Vagina (tissue), 2 donors: ENCODE results near the gene CCNB1IP1. TPM values are rescaled to one million over a fixed set of nuclear protein-coding genes. Genes with fewer than 3 reads are reported as not detected.
A peak's percentile ranks its signal among the peaks of the same experiment; 100 is the strongest.
"Not testable (repeated sequence)": the region's sequence is repeated elsewhere in the genome, so short reads cannot be mapped to it uniquely, and the experiment has no call there.

Experiments used
- DNase-seq, 2 donors: peaks; one replicate each; pipeline ENCODE4 v3.0.0-alpha.2; 2017; ENCODE audit errors: extremely low spot score in 2 of 2
- H3K27ac ChIP-seq: fragments of 200-600 bp; sonication (generic); one replicate; pipeline ENCODE4 v1.5.1; 2019
- H3K27me3 ChIP-seq: fragments of 200-600 bp; sonication (generic); one replicate; pipeline ENCODE4 v1.5.1; 2019
- H3K36me3 ChIP-seq, 2 donors: fragments of 200-600 bp; sonication (generic); one replicate each; pipeline ENCODE4 v1.5.1; 2017 to 2019
- H3K4me1 ChIP-seq: fragments of 200-600 bp; sonication (generic); one replicate; pipeline ENCODE4 v1.5.1; 2019
- H3K4me3 ChIP-seq, 2 donors: fragments of 200-600 bp; sonication (generic); 1 replicate in 1 of 2; 2 replicates in 1 of 2; pipeline ENCODE4 v1.5.1; 2016 to 2019
- H3K9me3 ChIP-seq: fragments of 200-600 bp; sonication (generic); one replicate; pipeline ENCODE4 v1.5.1; 2019
- CTCF ChIP-seq, 3 experiments: fragments of 450-650 bp in 2 of 3; fragments of 200-600 bp in 1 of 3; sonication (generic) in 1 of 3; IDR thresholded peaks; one replicate each; pipeline ENCODE4 v1.5.1; 2017 to 2019; ENCODE audit warnings: antibody characterized with exemption in 3 of 3, mild to moderate bottlenecking in 2 of 3, moderate library complexity in 2 of 3
- POLR2A ChIP-seq, 2 donors: fragments of 450-650 bp; IDR thresholded peaks; one replicate each; pipeline ENCODE4 v1.6.1; 2017; ENCODE audit warnings: antibody characterized with exemption in 2 of 2, mild to moderate bottlenecking in 2 of 2, moderate library complexity in 2 of 2
- POLR2AphosphoS5 ChIP-seq, 2 donors: sonication (generic); formaldehyde crosslinking; IDR thresholded peaks; one replicate each; pipeline ENCODE4 v1.9.0; 2017; ENCODE audit warnings: antibody characterized with exemption in 2 of 2, mild to moderate bottlenecking in 2 of 2, low read depth in 1 of 2; ENCODE audit not compliant: insufficient read depth in 1 of 2
- intact Hi-C: fragments of 100-400 bp; cut with DNase I; formaldehyde crosslinking; loops from one replicate; pipeline ENCODE4 v1.15.1; 2023
- total RNA-seq: library from RNA; depleted of rRNA; stranded (reverse); fragments of >200 nt; gene quantifications from one replicate; pipeline ENCODE4 v1.2.3, GENCODE V29; 2016

The CCNB1IP1 gene
- total RNA-seq, 1 donor from 2014 or later = 38.5 TPM

DNA sequence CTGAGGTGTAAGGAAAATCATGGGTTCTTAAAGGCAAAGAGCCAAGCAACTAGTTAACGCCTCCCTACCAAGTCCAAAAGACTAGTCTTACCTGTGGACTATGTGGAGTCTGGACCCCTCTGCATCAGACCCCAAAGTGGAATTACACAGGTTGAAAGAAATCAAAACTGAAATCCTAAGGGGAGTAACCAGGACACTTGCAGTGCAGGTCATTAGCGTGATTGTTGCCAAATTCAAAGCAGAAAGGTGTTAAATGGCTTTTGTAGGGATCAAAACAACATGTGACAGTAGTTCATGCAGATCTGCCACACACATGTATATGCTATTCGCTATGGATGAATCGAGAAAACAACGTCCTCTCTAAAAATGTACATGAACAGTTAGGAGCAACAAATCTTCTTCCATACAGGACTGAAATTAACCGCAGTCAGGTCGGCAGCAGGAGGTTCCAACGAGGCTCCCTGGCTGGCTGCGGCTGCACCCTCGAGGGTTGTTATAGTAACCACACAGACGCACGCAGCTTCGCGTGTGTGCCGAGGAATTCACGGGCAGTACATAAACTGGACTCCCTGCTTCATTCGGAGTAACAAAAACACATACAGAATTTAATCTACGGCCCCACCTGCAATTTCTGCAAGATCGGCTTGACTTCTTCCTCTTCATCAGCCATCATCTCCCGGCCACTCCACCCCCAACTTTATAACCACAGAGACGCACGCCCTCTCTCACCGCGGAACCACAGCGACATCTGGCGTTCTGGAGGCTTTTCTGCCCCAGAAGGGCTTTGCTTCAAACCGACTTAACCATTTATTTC, 27.6 kb downstream of the CCNB1IP1 start, which contains the start of gene TTC5:
TTC5 (minus strand) TSS at position 687 of the 814 bp plus-strand sequence; CDS start at position 673, 14 bp downstream.
- Histone ChIP-seq H3K27me3 (no peaks in the 10 kb centered on the region), H3K36me3 (peaks cover 0 to 5% of the 10 kb centered on the region in 2 donors), H3K4me1 (peaks cover 24% of the 10 kb centered on the region), H3K27ac (peak within 1 kb of the TSS; percentile 24), H3K4me3 (peak within 1 kb of the TSS; percentile 73 to 81), H3K9me3 (no peaks in the 10 kb centered on the region)
- TF ChIP-seq CTCF (IDR thresholded peaks at IDR 0.05) (peak; percentile 50 to 86 (median 64)), POLR2AphosphoS5 (IDR thresholded peaks at IDR 0.05; ENCODE audit: insufficient read depth in 1 of 2, low read depth in 1 of 2) (peak; percentile 34 to 89), POLR2A (IDR thresholded peaks at IDR 0.05) (no peak)
- intact Hi-C loops = no loop called here
- DNase-seq = peak in 1 of 2 donors; percentile 86

- H3K4me1 ChIP-seq = peaks cover 24% of the 10 kb centered on the region
- H3K27me3 ChIP-seq = no peaks in the 10 kb centered on the region
- no peak overlapping the region for H3K27ac ChIP-seq
- TF ChIP-seq POLR2AphosphoS5 (IDR thresholded peaks at IDR 0.05; ENCODE audit: insufficient read depth in 1 of 2, low read depth in 1 of 2) (no peak), CTCF (IDR thresholded peaks at IDR 0.05) (no peak), POLR2A (IDR thresholded peaks at IDR 0.05) (no peak)
- H3K36me3 ChIP-seq = peaks cover 0 to 32% of the 10 kb centered on the region in 2 donors
- intact Hi-C loops = no loop called here
- H3K4me3 ChIP-seq = no peak overlapping the region
- DNase-seq = no peak
- no peaks in the 10 kb centered on the region for H3K9me3 ChIP-seq
Measured at GRCh38 chr14:20302042-20302755, 30.9 kb downstream of the CCNB1IP1 start.

DNA sequence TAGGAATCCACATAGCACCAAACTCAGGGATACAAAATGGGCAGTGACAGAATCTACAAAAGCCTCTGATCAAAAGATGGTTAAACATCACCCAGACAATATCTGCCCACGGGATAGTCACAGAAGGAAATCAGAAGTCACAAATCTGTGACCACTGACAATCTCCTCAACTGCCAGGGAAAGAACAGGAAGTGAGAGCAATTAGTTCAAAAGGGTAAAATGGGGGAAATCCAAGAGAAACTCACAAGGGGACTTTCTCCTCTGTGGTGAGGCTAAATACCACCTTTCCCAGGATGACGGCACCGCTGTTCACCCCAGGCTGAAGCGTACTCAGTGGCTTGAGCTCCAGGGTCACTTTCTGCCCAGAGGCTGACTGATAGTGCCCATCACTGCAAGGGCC, 38.0 kb downstream of the CCNB1IP1 start:
- peaks cover 0 to 69% of the 10 kb centered on the region in 2 donors for H3K36me3 ChIP-seq
- H3K4me1 ChIP-seq = no peaks in the 10 kb centered on the region
- H3K27me3 ChIP-seq = no peaks in the 10 kb centered on the region
- no peak for DNase-seq
- H3K9me3 ChIP-seq = no peaks in the 10 kb centered on the region
- intact Hi-C loops = no loop called here
- TF ChIP-seq POLR2A (IDR thresholded peaks at IDR 0.05) = no peak
- no peak for TF ChIP-seq POLR2AphosphoS5 (IDR thresholded peaks at IDR 0.05; ENCODE audit: insufficient read depth in 1 of 2, low read depth in 1 of 2)
- TF ChIP-seq CTCF (IDR thresholded peaks at IDR 0.05) = no peak
- H3K27ac ChIP-seq = no peak overlapping the region
- no peak overlapping the region for H3K4me3 ChIP-seq

GRCh38 chr14:20294636-20295035, 38.4 kb downstream of the CCNB1IP1 start:
- DNase-seq = no peak
- Histone ChIP-seq H3K36me3 (peaks cover 0 to 66% of the 10 kb centered on the region in 2 donors), H3K9me3 (no peaks in the 10 kb centered on the region), H3K4me1 (no peaks in the 10 kb centered on the region), H3K27me3 (no peaks in the 10 kb centered on the region), H3K4me3 (no peak overlapping the region), H3K27ac (no peak overlapping the region)
- intact Hi-C loops = no loop called here
- TF ChIP-seq POLR2A (IDR thresholded peaks at IDR 0.05) (no peak), POLR2AphosphoS5 (IDR thresholded peaks at IDR 0.05; ENCODE audit: insufficient read depth in 1 of 2, low read depth in 1 of 2) (no peak), CTCF (IDR thresholded peaks at IDR 0.05) (no peak)

GRCh38 chr14:20281998-20282397, 51.1 kb downstream of the CCNB1IP1 start:
- H3K9me3 ChIP-seq, H3K27ac ChIP-seq, H3K4me1 ChIP-seq, H3K4me3 ChIP-seq, H3K27me3 ChIP-seq, DNase-seq, intact Hi-C loops: not testable (repeated sequence)
- H3K36me3 ChIP-seq = peaks cover 0 to 13% of the 10 kb centered on the region in 2 donors

DNA sequence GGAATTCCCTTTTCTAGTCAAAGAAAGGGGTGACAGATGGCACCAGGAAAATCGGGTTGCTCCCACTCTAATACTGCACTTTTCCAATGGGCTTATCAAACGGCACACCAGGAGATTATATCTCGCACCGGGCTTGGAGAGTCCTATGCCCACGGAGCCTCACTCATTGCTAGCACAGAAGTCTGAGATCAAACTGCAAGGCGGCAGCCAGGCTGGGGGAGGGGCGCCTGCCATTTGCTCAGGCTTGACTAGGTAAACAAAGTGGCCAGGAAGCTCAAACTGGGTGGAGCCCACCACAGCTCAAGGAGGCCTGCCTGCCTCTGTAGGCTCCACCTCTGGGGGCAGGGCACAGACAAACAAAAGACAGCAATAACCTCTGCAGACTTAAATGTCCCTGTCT, 52.8 kb downstream of the CCNB1IP1 start:
- H3K4me3 ChIP-seq, H3K9me3 ChIP-seq, H3K27me3 ChIP-seq, H3K27ac ChIP-seq, H3K36me3 ChIP-seq, H3K4me1 ChIP-seq, DNase-seq, intact Hi-C loops: not testable (repeated sequence)
